ENCODE data around the gene VCAN. TPM values are rescaled to one million over a fixed set of nuclear protein-coding genes. Genes with fewer than 3 reads are reported as not detected.
A peak's percentile ranks its signal among the peaks of the same experiment; 100 is the strongest.

The VCAN gene
- total and polyA plus RNA-seq, 8 donors: 1.5 to 184 (median 12.7) TPM

GRCh38 chr5:83608122-83608521 is 136.6 kb downstream of the VCAN start:
- H3K4me3 ChIP-seq: no peak overlapping the region
- TF ChIP-seq POLR2A (IDR thresholded peaks at IDR 0.05) (no peak), CTCF (IDR thresholded peaks at IDR 0.05) (peak in 5 of 7 experiments; percentile 12 to 35 (median 22))
- H3K27ac ChIP-seq: no peak overlapping the region
- H3K4me1 ChIP-seq: no peaks in the 10 kb centered on the region
- H3K36me3 ChIP-seq: no peaks in the 10 kb centered on the region
- DNase-seq: peak; percentile 28 to 65
- no peaks in the 10 kb centered on the region for H3K9me3 ChIP-seq
- intact Hi-C loops (cut with DNase I; ENCODE audit: low total_unique reads): no loop called here
- WGBS, 5 donors: 6 to 15% (median 10%) methylated on average over 3 of the region's 3 CpGs
- H3K27me3 ChIP-seq: no peaks in the 10 kb centered on the region

GRCh38 chr5:83614841-83615240 is 143.3 kb downstream of the VCAN start:
- TF ChIP-seq POLR2A (IDR thresholded peaks at IDR 0.05) (no peak), POLR2AphosphoS5 (IDR thresholded peaks at IDR 0.05) (no peak), CTCF (IDR thresholded peaks at IDR 0.05) (no peak), EP300 (IDR thresholded peaks at IDR 0.05) (no peak)
- H3K36me3 ChIP-seq: no peaks in the 10 kb centered on the region
- intact Hi-C loops (cut with DNase I; ENCODE audit: low total_unique reads): no loop called here
- no peaks in the 10 kb centered on the region for H3K27me3 ChIP-seq
- H3K4me1 ChIP-seq: no peaks in the 10 kb centered on the region
- H3K27ac ChIP-seq: no peak overlapping the region
- H3K9me3 ChIP-seq: peaks cover 5 to 19% (median 13%) of the 10 kb centered on the region in 4 donors
- no peak overlapping the region for H3K4me3 ChIP-seq
- no peak for DNase-seq

GRCh38 chr5:83628360-83628759 is 156.8 kb downstream of the VCAN start:
- no peaks in the 10 kb centered on the region for H3K4me1 ChIP-seq
- H3K4me3 ChIP-seq: no peak overlapping the region
- H3K36me3 ChIP-seq: no peaks in the 10 kb centered on the region
- H3K9me3 ChIP-seq: no peaks in the 10 kb centered on the region
- WGBS, 5 donors: 48 to 70% (median 55%) methylated on average over 2 of the region's 2 CpGs
- intact Hi-C loops (cut with DNase I; ENCODE audit: low total_unique reads): no loop called here
- TF ChIP-seq CTCF (IDR thresholded peaks at IDR 0.05) (no peak), POLR2A (IDR thresholded peaks at IDR 0.05) (no peak), EP300 (IDR thresholded peaks at IDR 0.05) (no peak), POLR2AphosphoS5 (IDR thresholded peaks at IDR 0.05) (no peak)
- DNase-seq: no peak
- H3K27ac ChIP-seq: no peak overlapping the region
- H3K27me3 ChIP-seq: no peaks in the 10 kb centered on the region

Other genes starting within 250 kb of the VCAN start
- 10 to 100 TPM in 1 of 5 donors, 1 to 10 TPM in 3, not detected in 1; 1.3 to 15.2 (median 3.3) TPM for gene HAPLN1, start 249.1 kb downstream of the VCAN start, total RNA-seq
- gene HAPLN1, start 249.1 kb downstream of the VCAN start, polyA plus RNA-seq: 1 to 10 TPM in 2 of 3 donors, under 1 TPM in 1; 0.08 to 1.6 (median 1.2) TPM

All from stomach (tissue), 9 donors.